ENCODE data around the gene ATP2C1. TPM values are rescaled to one million over a fixed set of nuclear protein-coding genes. Genes with fewer than 3 reads are reported as not detected.
"Not testable (repeated sequence)": the region's sequence is repeated elsewhere in the genome, so short reads cannot be mapped to it uniquely, and the experiment has no call there.

Gene ATP2C1
- total RNA-seq, result 64.9 and 68.7 TPM in 2 replicates

- intact Hi-C loops (cut with micrococcal nuclease), result loop anchor here (1.0 to 10.0 kb wide), 14 partner anchors 15 to 1829 kb away; partner anchors contain the start of genes ASTE1, MRPL3, NEK11 and NPHP3
Measured at GRCh38 chr3:130893376-130894129, at the start of gene ATP2C1. Gene ATP2C1 (plus strand): TSS chr3:130894084. CDS start chr3:130894770, 686 bp downstream.

GRCh38 chr3:130844462-130844861 lies 49.4 kb upstream of the ATP2C1 start:
- intact Hi-C loops (cut with micrococcal nuclease), result no loop called here

DNA sequence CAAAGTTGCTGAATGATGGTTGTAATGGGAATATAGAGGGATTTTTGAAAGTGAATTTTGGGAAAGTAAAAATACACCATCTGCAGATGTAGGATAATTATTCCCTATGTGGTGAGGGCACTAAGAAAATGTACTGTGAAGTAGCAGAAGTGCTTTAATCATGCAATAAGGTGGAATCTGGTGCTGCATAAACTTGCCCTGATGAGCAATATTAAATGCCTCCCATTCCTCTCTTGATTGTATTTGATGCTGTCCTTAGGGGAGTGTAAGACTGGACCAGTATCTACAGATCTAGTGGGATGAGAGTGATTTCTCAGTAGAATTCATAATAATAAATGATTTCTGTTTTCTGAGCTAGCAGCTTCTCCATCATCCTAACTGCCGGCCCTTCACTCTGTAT lies 47.7 kb upstream of the ATP2C1 start:
- intact Hi-C loops (cut with micrococcal nuclease), result no loop called here

DNA sequence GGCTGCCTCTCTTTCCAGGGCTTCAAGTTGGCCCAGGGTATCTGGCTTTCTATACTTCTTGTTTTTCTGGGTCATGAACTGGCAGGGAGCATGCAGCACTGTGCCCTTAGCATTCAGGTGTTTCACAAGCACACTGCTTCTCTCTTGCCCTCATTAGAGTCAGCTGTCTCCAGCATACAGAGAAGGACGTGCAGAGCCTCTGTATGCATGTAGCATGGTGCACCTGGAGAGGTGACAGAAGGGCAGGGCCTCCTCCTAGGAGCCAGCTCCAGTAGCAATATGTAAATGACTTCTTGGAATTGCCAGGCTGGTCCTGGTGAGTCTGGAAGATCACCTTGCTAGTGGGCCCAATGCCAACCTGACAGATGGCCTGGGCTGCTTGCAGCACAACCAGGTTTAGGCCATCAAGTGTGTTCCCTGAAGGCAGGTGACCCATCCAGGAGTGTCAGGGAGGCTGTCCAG lies 44.8 kb upstream of the ATP2C1 start:
- intact Hi-C loops (cut with micrococcal nuclease), result no loop called here

DNA sequence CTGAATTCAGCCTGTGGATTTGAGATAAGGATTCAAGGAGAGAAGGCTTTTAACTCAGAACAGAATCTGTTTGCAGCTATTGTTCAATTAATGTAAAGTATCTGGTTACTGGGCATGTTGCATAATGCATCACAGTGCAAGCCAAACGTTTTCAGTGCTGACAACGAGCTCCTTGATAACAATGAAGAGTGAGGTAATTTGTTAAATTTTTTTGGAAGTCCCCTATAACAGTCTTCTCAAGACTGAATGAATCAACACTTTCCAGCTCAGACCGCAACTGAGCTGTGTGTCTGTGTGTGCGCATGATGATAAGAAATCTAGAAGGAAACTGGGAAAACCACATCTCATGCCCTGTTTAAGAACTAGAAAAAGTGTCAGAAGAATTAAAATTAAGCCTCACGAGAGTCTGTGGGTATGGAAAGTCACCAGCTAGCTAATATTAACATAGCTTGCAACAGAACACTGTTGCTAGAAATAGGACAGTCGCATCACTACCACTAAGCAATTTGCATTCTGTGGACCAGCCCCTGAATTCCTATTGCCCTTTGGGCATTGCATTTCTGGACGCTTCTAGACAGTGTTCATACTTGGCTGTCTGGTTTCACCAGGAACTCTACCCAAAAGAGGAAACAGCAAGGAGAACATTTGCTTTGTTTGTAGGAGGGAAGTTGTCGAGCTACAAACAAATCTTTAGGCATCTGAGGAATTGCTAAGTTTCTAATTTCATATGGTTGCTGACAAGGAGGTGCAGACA lies 43.7 kb upstream of the ATP2C1 start:
- intact Hi-C loops (cut with micrococcal nuclease), result loop anchor here (1.0 to 2.0 kb wide), 8 partner anchors 43 to 739 kb away; partner anchors contain the start of genes ASTE1, MRPL3, NEK11 and NUDT16

DNA sequence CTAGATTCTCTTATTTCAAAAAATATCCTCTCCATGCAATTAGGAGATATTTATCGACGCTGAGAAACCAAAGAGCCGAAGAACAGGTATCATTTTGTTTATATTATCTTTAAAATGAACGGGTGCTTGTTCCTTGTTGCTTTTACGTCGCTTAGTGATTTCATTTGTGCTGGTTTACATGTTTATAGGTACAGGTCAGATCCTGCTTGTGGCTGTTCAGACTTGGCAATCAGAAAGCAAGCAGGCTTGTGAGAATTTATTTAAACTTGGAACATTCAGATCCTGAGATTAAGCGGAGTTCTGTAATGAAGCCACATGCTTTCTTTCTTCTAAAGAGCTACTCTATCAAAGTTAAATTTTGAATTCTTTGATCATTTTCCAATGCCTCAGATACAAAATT lies 43.0 kb upstream of the ATP2C1 start:
- intact Hi-C loops (cut with micrococcal nuclease), result loop anchor here (1.0 to 2.0 kb wide), 8 partner anchors 42 to 740 kb away; partner anchors contain the start of genes ASTE1, MRPL3, NEK11 and NUDT16

DNA sequence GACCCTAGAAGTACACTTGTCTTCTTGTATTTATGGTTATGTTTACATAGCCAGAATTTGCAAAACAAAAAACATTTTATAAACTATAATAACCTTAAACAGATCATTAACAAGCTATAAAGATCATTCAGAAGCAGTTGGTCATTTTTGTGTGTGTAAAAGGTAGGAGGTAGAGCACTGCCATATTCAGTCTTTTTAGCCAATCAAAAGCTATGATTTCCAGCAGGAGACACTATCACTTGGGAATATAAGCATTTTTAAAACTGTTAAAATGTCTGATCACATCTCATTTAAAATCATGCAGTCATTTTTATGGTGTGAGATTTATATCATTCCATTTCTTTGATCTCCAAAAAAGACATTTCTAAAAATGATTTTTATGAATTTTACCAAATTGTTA lies 42.6 kb upstream of the ATP2C1 start:
- intact Hi-C loops (cut with micrococcal nuclease), result loop anchor here (2.0 kb wide), 1 partner anchor 652 kb away; the partner anchor contains the start of gene MRPL3

DNA sequence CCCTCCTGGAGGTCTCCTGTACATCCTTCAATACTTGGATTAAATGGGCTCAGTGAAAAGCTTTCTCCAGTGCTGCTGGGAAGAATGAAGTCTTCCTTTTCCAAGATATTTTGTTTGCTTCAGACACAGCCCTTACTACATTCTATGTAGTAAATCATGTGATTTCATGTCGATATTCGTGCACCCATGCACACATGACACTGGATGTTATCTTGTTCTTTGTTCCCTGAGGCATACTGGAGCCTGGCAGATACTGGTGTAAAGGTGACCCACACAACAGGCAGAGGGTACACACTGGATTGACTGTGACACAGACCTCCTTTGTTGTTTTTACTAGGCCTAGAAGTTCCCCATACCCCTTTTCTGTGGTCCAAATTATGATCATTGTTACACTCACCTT lies 40.3 kb upstream of the ATP2C1 start:
- intact Hi-C loops (cut with micrococcal nuclease), result no loop called here

DNA sequence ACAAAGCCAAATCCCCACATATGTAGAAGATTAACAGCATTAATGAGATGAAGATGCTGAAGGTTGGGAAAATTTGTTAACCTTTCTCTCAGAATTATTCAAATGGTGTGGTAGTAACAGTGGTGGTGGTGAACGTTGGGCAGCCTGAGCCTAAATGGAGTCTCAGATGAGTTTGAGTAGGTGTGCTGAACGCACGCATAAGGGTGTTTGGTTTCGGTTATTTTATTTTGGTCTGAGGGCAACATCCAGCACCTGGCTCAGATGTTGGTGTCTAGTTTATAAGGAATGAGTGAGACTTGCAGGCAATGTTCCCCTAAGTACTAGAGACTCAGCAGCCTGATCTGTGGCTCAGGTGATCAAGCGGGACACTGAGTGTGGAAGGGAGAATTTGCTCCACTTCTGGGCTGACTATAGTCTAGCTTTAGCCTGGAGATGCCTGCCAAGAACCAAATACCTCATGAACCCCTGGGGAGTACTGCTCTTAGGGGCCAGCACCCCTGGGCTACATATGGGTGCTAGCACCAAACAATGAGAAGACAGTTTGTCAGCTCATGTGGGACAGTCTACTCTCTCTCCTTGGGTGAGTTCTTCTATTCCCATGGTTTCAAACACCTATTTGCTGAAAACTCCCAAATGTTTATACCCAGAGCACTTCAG lies 39.5 kb upstream of the ATP2C1 start:
- intact Hi-C loops (cut with micrococcal nuclease), result no loop called here

DNA sequence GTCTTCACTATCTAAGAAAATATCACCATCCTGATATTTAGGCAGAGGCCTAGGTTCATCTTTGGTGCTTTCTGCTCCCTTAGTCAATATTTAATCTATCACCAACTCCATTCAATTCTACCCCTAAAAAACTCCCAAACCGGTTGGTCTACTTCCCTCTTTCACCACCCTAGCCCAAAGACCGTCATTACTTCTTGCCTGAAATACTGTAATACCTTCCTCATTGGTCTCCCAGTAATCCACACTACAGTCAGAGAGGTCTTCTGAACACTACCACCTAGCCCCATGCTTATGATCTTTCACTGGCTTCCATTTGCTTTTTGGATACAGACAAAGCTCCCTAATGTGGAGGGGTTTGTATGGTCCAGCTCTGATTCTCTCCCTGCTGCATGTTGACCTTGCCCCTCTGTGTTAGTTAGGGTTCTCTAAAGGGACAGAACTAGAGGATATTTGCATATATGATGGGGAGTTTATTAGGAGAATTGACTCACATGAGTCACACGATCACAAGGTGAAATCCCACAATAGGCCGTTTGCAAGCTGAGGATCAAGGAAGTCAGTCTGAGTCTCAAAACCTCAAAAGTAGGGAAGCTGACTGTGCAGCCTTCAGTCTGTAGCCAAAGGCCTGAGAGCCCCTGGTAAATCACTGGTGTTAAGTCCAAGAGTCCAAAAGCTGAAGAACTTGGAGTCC lies 36.4 kb upstream of the ATP2C1 start:
- intact Hi-C loops (cut with micrococcal nuclease), result no loop called here

GRCh38 chr3:130862130-130862529 lies 31.8 kb upstream of the ATP2C1 start:
- intact Hi-C loops (cut with micrococcal nuclease), result not testable (repeated sequence)

DNA sequence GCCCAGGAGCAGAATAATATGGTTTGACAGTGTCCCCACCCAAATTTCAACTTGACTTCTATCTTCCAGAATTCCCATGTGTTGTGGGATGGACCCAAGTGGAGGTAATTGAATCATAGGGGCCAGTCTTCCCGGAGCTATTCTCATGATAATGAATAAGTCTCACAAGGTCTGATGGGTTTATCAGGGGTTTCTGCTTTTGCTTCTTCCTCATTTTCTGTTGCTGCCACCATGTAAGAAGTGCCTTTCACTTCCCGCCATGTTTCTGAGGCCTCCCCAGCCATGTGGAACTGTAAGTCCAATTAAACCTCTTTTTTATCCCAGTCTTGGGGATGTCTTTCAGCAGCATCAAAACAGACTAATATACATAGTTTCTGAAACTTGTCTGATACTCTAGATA lies 28.4 kb upstream of the ATP2C1 start:
- intact Hi-C loops (cut with micrococcal nuclease), result no loop called here

GRCh38 chr3:130866327-130866726 lies 27.6 kb upstream of the ATP2C1 start:
- intact Hi-C loops (cut with micrococcal nuclease), result no loop called here

GRCh38 chr3:130870423-130870822 lies 23.5 kb upstream of the ATP2C1 start:
- intact Hi-C loops (cut with micrococcal nuclease), result no loop called here

DNA sequence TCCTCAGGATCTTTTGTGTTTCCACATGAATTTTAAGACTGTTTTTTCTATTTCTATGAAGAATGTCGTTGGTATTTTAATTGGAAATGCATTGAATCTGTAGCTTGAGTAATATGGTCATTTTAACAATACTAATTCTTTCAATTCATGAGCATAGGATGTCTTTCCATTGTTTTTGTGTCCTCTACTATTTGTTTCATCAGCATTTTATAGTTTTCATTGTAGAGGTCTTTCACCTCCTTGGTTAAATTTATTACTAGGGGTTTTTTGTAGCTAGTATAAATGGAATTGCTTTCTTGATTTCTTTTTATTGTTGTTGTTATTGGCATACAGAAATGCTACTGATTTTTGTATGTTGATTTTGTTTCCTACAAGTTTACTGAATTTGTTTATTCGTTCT lies 17.3 kb upstream of the ATP2C1 start:
- intact Hi-C loops (cut with micrococcal nuclease), result no loop called here

GRCh38 chr3:130878464-130878863 lies 15.4 kb upstream of the ATP2C1 start:
- intact Hi-C loops (cut with micrococcal nuclease), result no loop called here

DNA sequence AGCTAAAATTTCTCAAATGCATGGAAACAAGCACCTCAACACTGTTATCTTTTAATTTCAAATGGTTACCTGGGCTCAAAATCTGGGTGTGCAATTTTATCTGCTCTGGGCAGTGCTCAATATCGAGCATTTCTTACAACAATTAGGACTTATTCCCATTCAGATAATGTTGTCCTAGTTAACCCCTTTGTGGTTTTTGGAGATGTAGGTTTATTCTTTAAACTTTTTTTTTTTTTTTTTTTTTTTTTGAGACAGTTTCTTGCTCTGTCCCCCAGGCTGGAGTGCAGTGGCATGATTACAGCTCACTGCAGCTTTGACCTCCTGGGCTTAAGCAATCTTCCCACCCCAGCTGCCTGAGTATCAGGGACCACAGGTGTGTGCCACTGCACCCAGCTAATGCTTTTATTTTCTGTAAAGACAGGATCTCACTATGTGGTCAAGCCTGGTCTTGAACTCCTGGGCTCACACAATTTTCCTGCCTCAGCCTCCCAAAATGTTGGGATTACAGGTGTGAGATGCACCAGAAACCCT lies 4.4 kb upstream of the ATP2C1 start:
- intact Hi-C loops (cut with micrococcal nuclease), result no loop called here

- intact Hi-C loops (cut with micrococcal nuclease), result loop anchor here (1.0 to 10.0 kb wide), 13 partner anchors 15 to 1829 kb away; partner anchors contain the start of genes ASTE1, MRPL3, NEK11 and NPHP3
Measured at GRCh38 chr3:130892759-130893375, 1.0 kb upstream of the ATP2C1 start.

DNA sequence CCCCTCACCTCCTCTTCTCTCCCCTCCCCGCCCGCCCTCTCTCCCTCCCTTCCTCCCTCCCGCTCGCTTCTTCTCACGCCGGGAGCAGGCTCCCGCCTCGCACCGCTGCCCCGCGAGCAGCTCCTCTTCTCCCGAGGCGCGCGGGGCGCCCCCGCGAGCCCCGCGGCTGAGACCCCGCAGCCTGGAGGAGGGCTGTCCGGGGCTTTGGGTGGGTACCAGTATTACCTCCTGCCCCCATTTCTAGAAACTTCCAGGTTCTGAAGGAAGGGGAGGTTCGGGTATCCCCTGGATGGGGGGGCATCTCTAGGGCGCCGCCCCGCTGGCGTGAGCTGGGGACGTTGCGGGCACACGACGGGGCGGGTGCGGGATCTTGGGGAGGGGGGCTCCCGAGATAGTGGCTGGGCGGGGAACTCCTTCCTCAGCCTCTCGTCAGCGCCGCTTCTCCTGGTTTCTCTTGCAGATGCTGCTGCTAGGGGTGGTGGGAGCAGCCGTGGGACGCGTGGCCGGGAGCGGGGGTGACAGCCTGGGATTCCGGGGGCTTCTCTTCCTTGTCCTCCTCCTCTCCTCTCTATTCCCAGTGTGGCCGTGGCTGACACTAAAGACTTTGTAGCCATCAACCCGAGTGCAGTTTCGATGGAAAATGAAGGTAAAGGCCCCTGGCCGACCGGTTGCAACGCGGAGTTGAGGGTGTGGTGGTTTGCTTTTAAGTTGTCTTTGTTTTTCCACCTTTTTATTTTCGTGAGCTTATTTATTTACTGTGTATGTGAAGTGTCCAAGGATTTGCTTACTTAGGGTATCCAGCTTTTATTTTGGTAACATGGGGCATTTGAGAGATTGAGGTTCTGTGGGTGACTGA lies 474 bp downstream of the ATP2C1 start:
- intact Hi-C loops (cut with micrococcal nuclease), result loop anchor here (2.0 to 10.0 kb wide), 3 partner anchors 38 to 1770 kb away; partner anchors contain the start of gene UBA5

All from T-helper 1 cell treated with Interleukin-12 subunit alpha and Interleukin-12 subunit beta and Interleukin-4 antibody, amounts not matched to agents 30 ng/mL and 1 ng/mL, for 36 hours (primary cell).